Parathyroid adenoma (tissue), 2 donors: Measurements from ENCODE around the gene APOBEC2.

Source experiments
- H2AFZ ChIP-seq: fragments of 300-600 bp; sonication (generic); one replicate; pipeline ENCODE4 v1.7.0; 2017; ENCODE audit warnings: antibody characterized with exemption, mild to moderate bottlenecking
- H3K27ac ChIP-seq: fragments of 300-600 bp; sonication (generic); one replicate; pipeline ENCODE4 v1.7.0; 2017
- H3K27me3 ChIP-seq: fragments of 300-600 bp; sonication (generic); one replicate; pipeline ENCODE4 v1.7.0; 2017; ENCODE audit warnings: low read length; ENCODE audit not compliant: control insufficient read depth, insufficient read depth
- H3K36me3 ChIP-seq: fragments of 300-600 bp; sonication (generic); one replicate; pipeline ENCODE4 v1.7.0; 2017; ENCODE audit warnings: low read length; ENCODE audit not compliant: control insufficient read depth, insufficient read depth
- H3K4me1 ChIP-seq: fragments of 300-600 bp; sonication (generic); one replicate; pipeline ENCODE4 v1.7.0; 2017; ENCODE audit warnings: control low read depth
- H3K4me2 ChIP-seq: fragments of 300-600 bp; sonication (generic); one replicate; pipeline ENCODE4 v1.7.0; 2017; ENCODE audit warnings: low read length
- H3K4me3 ChIP-seq: fragments of 300-600 bp; sonication (generic); one replicate; pipeline ENCODE4 v1.7.0; 2017; ENCODE audit warnings: low read depth, low read length
- H3K79me2 ChIP-seq: fragments of 300-600 bp; sonication (generic); one replicate; pipeline ENCODE4 v1.7.0; 2017; ENCODE audit warnings: control low read depth
- H3K9ac ChIP-seq: fragments of 300-600 bp; sonication (generic); one replicate; pipeline ENCODE4 v1.7.0; 2017; ENCODE audit warnings: mild to moderate bottlenecking
- H3K9me3 ChIP-seq: fragments of 300-600 bp; sonication (generic); one replicate; pipeline ENCODE4 v1.7.0; 2017; ENCODE audit warnings: low read length; ENCODE audit not compliant: control insufficient read depth
- TF ChIP-seq, protein P1 (sequence below): fragments of 300-600 bp; sonication (generic); IDR thresholded peaks from one replicate; pipeline ENCODE4 v1.7.0; 2017; ENCODE audit warnings: antibody characterized with exemption, mild to moderate bottlenecking
- donor health status: primary hyperparathyroidism.

The APOBEC2 gene

GRCh38 chr6:41092421-41093140 lies 39.6 kb downstream of the APOBEC2 start:
- no peak overlapping the region for H3K27ac ChIP-seq
- no peaks in the 10 kb centered on the region for H3K27me3 ChIP-seq
- H3K4me2 ChIP-seq: no peak overlapping the region
- TF ChIP-seq, protein P1, sequence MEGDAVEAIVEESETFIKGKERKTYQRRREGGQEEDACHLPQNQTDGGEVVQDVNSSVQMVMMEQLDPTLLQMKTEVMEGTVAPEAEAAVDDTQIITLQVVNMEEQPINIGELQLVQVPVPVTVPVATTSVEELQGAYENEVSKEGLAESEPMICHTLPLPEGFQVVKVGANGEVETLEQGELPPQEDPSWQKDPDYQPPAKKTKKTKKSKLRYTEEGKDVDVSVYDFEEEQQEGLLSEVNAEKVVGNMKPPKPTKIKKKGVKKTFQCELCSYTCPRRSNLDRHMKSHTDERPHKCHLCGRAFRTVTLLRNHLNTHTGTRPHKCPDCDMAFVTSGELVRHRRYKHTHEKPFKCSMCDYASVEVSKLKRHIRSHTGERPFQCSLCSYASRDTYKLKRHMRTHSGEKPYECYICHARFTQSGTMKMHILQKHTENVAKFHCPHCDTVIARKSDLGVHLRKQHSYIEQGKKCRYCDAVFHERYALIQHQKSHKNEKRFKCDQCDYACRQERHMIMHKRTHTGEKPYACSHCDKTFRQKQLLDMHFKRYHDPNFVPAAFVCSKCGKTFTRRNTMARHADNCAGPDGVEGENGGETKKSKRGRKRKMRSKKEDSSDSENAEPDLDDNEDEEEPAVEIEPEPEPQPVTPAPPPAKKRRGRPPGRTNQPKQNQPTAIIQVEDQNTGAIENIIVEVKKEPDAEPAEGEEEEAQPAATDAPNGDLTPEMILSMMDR: no peak
- no peaks in the 10 kb centered on the region for H3K36me3 ChIP-seq
- no peaks in the 10 kb centered on the region for H3K4me1 ChIP-seq
- no peaks in the 10 kb centered on the region for H3K79me2 ChIP-seq
- H3K4me3 ChIP-seq: no peak overlapping the region
- no peak overlapping the region for H2AFZ ChIP-seq
- no peak overlapping the region for H3K9ac ChIP-seq
- no peaks in the 10 kb centered on the region for H3K9me3 ChIP-seq

DNA sequence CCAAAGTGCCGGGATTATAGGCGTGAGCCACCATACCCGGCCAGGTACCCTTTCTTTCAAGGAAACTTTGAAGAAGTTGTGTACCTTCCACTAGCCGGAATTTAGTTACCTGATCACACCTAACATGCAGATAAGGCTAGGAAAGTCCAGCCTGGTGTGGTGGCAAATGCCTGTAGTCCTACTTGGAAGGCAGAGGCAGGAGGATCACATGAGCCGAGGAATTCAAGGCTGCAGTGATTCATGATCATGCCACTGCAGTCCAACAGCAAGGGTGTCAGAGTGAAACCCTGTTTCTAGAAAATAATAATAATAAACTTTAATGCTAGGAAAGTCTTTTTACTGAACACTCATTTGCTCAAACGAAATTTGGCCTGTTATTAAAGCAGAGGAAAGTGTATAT lies 40.7 kb downstream of the APOBEC2 start:
- H3K4me2 ChIP-seq: no peak overlapping the region
- no peaks in the 10 kb centered on the region for H3K4me1 ChIP-seq
- H3K4me3 ChIP-seq: no peak overlapping the region
- no peak overlapping the region for H2AFZ ChIP-seq
- H3K79me2 ChIP-seq: no peaks in the 10 kb centered on the region
- no peak overlapping the region for H3K27ac ChIP-seq
- H3K9me3 ChIP-seq: no peaks in the 10 kb centered on the region
- TF ChIP-seq, protein P1: no peak
- no peaks in the 10 kb centered on the region for H3K36me3 ChIP-seq
- H3K27me3 ChIP-seq: no peaks in the 10 kb centered on the region
- H3K9ac ChIP-seq: no peak overlapping the region

DNA sequence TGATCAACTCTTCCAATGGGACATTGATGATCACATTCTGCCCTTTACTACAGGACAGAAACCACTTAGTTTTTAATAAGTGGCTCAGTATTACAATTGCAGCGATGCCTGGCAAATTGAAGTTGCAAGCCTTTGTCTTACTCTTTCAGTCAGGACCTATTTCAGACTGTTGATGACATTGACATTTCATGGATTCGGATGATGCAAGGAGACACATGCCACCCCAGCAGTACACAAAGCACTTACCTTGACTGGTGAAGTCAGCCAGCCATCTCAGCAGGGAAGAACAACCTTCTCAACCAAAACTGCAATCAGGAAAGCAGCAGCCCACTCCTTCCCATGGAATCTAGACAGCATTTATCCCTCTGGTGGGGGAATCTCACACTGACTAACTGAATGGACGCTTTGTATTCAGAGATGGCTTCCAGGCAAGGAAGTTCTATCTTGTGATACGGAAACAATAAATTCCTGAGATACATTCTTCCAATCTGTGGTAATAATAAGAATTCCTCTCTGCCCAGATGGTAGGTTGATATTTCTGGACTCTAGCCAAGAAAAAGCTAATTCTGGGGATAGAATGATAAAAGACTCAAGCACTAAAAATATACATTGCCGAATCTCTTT lies 44.6 kb downstream of the APOBEC2 start:
- no peak overlapping the region for H2AFZ ChIP-seq
- no peaks in the 10 kb centered on the region for H3K36me3 ChIP-seq
- no peak overlapping the region for H3K9ac ChIP-seq
- H3K27ac ChIP-seq: no peak overlapping the region
- no peaks in the 10 kb centered on the region for H3K79me2 ChIP-seq
- no peaks in the 10 kb centered on the region for H3K9me3 ChIP-seq
- H3K4me1 ChIP-seq: no peaks in the 10 kb centered on the region
- no peak overlapping the region for H3K4me2 ChIP-seq
- no peaks in the 10 kb centered on the region for H3K27me3 ChIP-seq
- no peak overlapping the region for H3K4me3 ChIP-seq
- TF ChIP-seq, protein P1: no peak

GRCh38 chr6:41098366-41098765 lies 45.4 kb downstream of the APOBEC2 start:
- TF ChIP-seq, protein P1: no peak
- no peaks in the 10 kb centered on the region for H3K36me3 ChIP-seq

More at GRCh38 chr6:41098366-41098765, 45.4 kb downstream of the APOBEC2 start:
- no peak overlapping the region for H3K9ac ChIP-seq
- no peaks in the 10 kb centered on the region for H3K79me2 ChIP-seq
- H3K27ac ChIP-seq: no peak overlapping the region
- no peaks in the 10 kb centered on the region for H3K9me3 ChIP-seq
- H3K4me1 ChIP-seq: no peaks in the 10 kb centered on the region
- H3K4me2 ChIP-seq: no peak overlapping the region
- H3K4me3 ChIP-seq: no peak overlapping the region
- H2AFZ ChIP-seq: no peak overlapping the region
- no peaks in the 10 kb centered on the region for H3K27me3 ChIP-seq
